GM08714 (cell line): ENCODE results near the gene FOXO1.

Experiments
- H3K4me3 ChIP-seq: fragments of 200-500 bp; sonication (Bioruptor generic); 2 replicates; pipeline ENCODE4 v1.5.1; 2014; ENCODE audit warnings: mild to moderate bottlenecking, low read length, inconsistent platforms
- ZNF274 ChIP-seq: IDR thresholded peaks from 2 replicates; pipeline ENCODE4 v1.6.1; 2012; ENCODE audit warnings: mild to moderate bottlenecking, low read depth, low read length

FOXO1 gene

GRCh38 chr13:40553356-40553755 lies 113.1 kb downstream of the FOXO1 start:
- no peak for TF ChIP-seq ZNF274
- no peak overlapping the region for H3K4me3 ChIP-seq

- TF ChIP-seq ZNF274: no peak
- H3K4me3 ChIP-seq: no peak overlapping the region
Measured at GRCh38 chr13:40552895-40553294, 113.5 kb downstream of the FOXO1 start.

GRCh38 chr13:40550130-40550529 lies 116.3 kb downstream of the FOXO1 start:
- no peak for TF ChIP-seq ZNF274

GRCh38 chr13:40549500-40550094 lies 116.8 kb downstream of the FOXO1 start:
- H3K4me3 ChIP-seq: no peak overlapping the region
- no peak for TF ChIP-seq ZNF274

More at GRCh38 chr13:40550130-40550529, 116.3 kb downstream of the FOXO1 start:
- no peak overlapping the region for H3K4me3 ChIP-seq

- H3K4me3 ChIP-seq: no peak overlapping the region
- no peak for TF ChIP-seq ZNF274
Measured at GRCh38 chr13:40547591-40548315, 118.7 kb downstream of the FOXO1 start.

GRCh38 chr13:40546047-40546446 lies 120.4 kb downstream of the FOXO1 start:
- H3K4me3 ChIP-seq: no peak overlapping the region
- no peak for TF ChIP-seq ZNF274

- H3K4me3 ChIP-seq: no peak overlapping the region
- TF ChIP-seq ZNF274: no peak
Measured at GRCh38 chr13:40540328-40541044, 126.0 kb downstream of the FOXO1 start.

- no peak for TF ChIP-seq ZNF274
- H3K4me3 ChIP-seq: no peak overlapping the region
Measured at GRCh38 chr13:40539576-40540327, 126.7 kb downstream of the FOXO1 start.

GRCh38 chr13:40537146-40537895 lies 129.1 kb downstream of the FOXO1 start:
- no peak for TF ChIP-seq ZNF274

GRCh38 chr13:40536443-40537113 lies 129.9 kb downstream of the FOXO1 start:
- no peak for TF ChIP-seq ZNF274

More at GRCh38 chr13:40537146-40537895, 129.1 kb downstream of the FOXO1 start:
- no peak overlapping the region for H3K4me3 ChIP-seq

GRCh38 chr13:40535345-40535836 lies 131.1 kb downstream of the FOXO1 start:
- TF ChIP-seq ZNF274: no peak
- H3K4me3 ChIP-seq: no peak overlapping the region

More at GRCh38 chr13:40536443-40537113, 129.9 kb downstream of the FOXO1 start:
- H3K4me3 ChIP-seq: no peak overlapping the region

GRCh38 chr13:40534456-40534855 lies 132.0 kb downstream of the FOXO1 start:
- H3K4me3 ChIP-seq: no peak overlapping the region
- no peak for TF ChIP-seq ZNF274

- no peak for TF ChIP-seq ZNF274
Measured at GRCh38 chr13:40533072-40533471, 133.4 kb downstream of the FOXO1 start.

More at GRCh38 chr13:40533072-40533471, 133.4 kb downstream of the FOXO1 start:
- H3K4me3 ChIP-seq: no peak overlapping the region
